GM18861 (cell line): ENCODE data around the gene LEKR1.
A peak's percentile ranks its signal among the peaks of the same experiment; 100 is the strongest.
"Not testable (repeated sequence)": the region's sequence is repeated elsewhere in the genome, so short reads cannot be mapped to it uniquely, and the experiment has no call there.

ENCODE experiments used
- ATAC-seq: cut with Tn5 transposase; IDR thresholded peaks from one replicate; pipeline ENCODE4 v1.9.1; 2021; ENCODE audit not compliant: unreplicated experiment

LEKR1 gene

DNA sequence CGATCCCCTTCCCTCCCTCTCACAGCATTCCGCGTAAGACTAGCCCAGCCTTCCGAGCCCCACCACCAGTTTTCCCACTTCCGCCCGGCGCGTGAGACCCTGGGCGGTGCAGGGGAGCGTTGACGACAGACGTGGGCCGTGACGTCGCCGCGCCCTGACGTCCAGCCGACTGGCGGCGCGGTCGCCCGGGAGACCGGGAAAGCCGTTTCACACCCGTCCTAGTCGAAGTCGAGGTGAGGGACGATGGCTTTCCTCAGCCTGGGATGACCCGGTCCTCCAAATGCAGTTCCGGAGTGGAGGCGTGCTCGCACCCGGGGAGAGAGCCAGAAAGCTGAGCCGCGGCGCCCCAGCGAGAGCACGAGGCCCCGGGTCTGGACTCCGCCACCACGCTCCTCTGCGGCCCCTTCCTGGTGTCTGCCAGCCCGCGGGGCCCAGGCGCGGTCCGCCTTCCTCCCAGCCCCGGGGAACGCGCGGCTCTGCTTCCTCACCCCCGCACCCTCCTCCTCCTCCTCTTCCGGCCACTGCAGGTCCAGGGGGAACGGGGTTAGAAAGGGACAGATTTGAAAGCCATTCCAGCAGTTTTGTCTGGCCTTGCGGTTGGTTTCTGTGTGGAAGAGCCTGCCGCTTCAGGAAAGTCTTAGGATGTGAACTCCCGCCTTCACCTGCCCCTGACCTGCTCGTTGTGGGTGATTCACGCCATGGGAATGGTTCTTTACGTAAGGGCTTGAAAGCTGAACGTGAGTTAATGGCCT is at the start of gene LEKR1:
Gene LEKR1, plus strand, starts transcription at position 210 of the 752 bp plus-strand sequence. CDS start 2,977 bp downstream, outside the sequence.
- ATAC-seq, result peak; percentile 83

DNA sequence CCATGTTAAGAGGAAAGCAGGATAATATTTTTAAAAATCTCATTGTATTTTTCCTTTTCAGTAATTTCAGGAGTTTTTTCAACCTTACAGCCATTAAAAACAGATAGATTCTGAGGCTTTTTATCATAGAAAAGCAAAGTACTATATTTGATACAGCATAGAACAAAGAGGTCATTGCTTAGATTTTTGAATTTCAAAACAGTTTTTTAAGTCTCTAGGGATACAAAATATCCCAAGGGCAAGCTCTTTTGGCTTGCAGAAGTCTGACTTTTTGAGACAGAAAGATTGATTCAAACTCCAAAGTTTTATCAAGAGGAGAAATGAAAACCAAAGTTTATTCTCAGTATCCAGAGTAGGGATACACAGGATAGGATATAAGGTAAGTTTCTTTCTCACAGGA is 49.3 kb upstream of the LEKR1 start:
- ATAC-seq, result no peak

DNA sequence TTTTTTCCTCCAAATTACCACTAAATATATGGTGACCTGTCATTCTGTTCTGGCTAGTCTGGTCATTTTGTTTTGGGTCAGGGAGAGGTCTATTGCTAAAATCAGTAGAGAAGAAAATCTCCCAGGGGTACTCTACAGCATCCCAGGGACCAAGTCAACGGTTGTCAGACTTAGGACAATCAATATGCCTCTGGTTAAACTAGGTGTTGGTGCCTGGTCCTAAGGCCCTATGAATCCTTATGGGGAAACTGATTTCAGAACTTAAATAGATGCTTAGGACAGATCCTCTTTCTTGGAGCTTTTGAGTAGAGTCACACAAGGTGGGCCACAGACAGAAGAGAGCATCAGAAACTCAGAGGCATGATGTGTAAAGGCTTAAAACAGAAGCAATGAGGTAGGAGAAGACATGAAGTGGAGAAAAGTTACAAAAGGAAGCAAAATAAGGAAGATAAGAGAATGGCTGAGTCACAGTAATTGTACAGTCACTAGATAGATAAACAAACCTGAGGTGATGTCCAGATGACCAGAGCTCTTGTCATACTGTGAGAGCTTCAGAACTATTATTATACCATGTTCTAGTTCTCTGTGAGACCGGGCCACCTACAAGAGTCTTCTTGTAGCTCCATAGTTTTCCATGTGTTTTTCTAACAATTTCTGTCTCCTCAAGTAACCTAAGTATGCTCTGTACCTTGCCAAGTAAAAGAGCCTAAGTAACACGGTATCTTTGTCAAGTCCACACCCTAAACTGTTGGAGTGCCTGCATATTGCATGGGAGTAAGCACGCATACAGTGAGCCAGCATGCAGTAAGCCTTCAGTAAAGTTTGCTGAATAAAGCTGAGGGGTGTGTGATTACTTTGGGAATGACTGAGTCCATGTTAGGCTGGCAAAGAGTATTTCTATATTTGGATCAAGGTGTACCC is 44.6 kb upstream of the LEKR1 start:
- ATAC-seq, result no peak

DNA sequence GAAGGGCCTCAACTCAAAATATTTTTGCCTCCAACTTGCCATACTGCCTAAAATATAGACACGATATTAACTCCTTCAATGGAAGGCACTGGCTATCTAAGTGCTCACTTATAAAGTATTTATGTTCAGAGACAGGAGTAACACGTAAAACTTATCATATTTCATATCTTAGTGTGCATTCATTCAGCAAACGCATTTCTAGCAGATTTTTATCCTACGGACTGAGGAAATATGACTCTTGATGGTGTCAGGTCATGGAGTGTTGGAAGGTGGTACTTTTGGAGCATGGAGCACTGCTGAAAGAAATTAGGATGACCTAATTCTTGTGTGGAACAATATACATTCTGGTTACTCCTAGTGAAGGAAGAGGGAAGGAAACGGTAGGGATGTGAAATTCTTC is 43.8 kb upstream of the LEKR1 start:
- ATAC-seq, result no peak

DNA sequence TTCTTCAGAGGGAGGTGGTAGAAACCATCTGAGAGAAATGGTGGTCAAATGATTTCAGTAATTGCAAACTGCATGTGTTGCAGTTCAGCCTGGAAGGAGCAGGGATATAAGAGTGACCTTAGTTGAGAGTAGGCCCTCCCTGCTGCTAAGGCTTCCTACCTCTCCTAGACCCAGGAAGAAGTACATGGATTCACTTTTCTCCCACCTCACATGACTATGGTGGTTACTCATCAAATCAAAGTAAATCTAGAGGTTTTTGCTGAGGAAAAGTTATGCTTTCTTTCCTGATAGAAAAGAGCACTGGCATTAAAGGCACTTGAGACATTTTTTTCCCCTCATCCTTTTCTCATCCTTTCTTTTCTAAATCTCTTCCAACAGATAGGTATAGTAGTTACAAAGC is 43.2 kb upstream of the LEKR1 start:
- no peak for ATAC-seq

DNA sequence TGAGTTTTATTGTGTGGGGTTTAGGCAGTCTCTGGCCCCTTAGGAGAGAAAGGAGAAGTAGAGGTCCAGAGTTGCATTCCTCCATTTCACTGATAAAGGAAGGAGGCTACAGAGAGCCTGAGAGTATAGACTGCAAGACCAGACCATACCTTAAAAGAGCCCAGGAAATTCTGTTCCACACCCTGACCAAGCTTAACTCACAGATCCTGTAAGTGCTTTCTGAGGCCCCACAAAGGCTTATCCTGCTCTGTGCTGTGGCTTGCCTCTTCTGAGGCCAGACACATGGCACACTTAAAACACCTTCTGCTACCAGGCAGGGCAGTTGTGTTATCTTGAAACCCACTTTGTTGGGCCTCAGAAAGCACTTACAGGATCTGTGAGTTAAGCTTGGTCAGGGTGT is 39.2 kb upstream of the LEKR1 start:
- ATAC-seq, result no peak

DNA sequence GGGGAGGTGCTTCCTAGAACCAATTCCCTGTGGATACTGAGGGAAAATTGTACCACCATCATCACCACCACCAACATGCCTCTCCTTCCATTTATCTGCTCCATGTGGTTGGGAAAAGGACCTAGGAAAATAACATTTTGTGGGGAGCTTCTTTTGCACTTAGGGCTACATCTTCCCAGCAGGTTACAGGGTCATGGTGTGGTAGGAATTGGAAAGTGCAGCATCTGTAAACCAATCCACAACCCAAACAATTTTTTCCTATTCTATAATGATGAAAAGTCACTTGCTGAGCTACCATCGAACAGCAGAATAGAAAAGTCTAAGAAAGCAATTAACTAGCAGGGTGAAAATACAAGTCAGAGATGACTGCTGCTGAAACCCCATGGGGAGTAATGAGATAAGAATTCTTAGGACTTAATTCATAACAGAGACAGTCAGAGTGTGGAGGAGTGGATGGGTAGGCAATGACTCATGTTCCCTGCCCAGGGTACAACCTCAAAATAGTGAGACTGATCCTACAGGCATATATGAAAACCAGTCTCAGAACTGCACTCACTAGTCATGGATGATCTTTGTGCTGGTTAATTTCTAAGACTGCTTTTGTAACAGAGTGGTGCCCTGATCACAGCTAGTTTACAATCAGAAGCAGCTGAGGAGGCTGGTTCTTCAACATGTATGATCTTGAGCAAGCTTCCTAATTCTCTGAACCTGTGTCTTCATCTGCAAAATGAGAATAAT is 38.1 kb upstream of the LEKR1 start:
- peak; percentile 86 for ATAC-seq

DNA sequence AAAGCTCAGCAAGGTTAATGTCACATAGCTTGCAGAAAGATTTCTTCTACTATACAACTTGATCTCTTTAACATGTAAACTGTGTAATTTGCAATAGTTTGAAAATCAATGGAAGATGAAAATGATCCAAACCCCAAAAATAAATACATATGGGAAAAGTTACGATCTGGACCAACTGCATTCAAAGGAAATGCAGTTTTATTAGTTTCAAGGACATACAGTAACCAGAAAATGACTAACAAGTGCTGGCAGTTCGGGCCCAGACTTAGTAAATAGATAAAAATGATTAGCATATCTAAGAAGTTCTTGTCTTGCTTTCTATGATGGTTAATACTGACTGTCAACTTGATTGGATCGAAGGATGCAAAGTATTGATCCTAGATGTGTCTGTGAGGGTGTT is 37.3 kb upstream of the LEKR1 start:
- no peak for ATAC-seq

DNA sequence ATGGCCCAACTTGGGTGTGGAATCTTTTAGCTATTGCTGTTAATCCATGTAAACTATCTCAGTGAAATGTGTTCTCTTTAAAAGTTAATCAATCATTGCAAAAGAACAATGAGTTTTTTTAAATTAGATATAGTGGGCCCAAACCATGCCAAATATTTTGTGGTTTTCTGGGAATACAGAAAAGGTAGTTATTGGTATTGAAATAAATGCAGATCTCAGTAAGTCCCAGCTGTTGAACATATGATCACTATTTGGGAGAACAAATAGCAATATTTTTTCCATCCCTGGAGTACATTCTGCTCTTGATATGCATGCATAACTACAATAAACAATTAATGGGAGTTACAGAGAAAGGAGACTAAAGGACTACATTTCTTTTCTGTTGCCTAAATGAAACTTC is 36.0 kb upstream of the LEKR1 start:
- ATAC-seq, result no peak

DNA sequence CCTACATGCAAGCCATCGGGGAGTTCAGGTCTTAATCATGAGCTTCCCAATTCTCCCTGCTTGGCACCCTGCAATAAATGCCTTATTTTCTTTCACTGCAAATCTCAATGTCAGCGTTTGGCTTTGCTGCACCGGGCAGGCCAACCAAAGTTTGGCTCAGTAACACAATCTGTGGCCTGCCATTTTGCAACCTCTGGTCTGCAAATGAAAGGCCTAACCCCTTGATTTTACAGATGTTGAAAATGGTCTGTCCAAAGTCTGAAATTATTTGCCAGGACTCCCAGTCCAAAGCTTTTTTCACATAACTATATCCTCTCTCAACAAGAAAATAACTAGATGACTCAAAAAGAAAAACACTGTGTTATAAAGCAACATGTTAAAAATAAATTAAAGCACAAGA is 34.0 kb upstream of the LEKR1 start:
- ATAC-seq, result no peak

DNA sequence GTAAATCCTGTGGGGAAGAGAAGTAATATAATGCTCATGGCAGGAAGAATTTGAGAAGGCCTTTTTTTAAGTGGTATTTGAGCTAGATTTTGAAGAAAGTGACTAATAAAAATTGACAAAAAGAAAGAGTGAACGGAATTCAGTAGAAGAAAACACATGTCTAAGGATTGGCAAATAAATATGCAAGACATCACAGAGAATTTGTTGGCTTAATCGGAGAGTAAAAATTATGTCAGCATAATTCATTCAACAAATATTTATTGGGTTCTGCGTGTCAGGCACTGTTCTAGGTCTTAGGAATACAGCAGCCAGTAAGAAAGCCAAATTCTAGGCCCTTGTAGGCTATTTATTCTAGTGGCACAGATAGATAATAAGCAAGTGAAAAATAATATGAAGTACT is 33.6 kb upstream of the LEKR1 start:
- no peak for ATAC-seq

DNA sequence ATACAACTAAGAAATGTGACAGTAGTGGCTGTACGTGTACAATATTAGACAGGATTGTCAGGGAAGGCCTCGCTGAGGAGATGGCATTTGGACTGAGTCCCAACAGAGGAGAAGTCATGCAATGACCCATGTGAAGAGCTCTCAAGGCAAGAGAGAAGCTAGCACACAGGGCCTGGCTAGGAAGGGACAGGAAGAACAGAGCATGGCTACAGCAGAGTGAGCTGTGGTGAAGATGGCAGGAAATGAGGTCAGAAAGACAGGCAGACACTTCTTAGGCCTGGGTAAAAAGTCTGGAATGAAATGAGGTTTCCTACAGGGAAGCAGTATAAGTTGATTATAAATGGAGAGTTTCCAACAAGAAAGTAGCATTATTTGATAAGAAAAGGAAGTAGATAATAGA is 33.2 kb upstream of the LEKR1 start:
- no peak for ATAC-seq

DNA sequence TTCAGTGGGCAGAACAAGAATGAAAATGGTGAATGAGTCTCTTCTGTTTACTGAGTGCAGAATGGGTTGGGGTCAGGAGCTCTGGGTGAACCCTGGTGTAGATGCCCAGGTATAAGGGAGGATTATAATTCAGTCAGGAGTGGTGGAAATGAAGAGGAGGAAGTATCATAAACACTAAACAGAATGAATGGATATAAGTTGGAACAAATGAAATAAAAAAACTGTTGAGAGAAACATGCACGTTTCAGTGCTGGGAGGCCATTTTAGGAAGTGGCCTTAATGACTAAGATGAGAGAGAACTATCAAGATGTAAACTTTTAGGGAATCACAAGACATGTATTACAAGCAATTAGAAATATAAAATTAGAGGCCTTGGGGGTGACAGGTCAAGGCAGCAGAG is 32.8 kb upstream of the LEKR1 start:
- ATAC-seq, result no peak

DNA sequence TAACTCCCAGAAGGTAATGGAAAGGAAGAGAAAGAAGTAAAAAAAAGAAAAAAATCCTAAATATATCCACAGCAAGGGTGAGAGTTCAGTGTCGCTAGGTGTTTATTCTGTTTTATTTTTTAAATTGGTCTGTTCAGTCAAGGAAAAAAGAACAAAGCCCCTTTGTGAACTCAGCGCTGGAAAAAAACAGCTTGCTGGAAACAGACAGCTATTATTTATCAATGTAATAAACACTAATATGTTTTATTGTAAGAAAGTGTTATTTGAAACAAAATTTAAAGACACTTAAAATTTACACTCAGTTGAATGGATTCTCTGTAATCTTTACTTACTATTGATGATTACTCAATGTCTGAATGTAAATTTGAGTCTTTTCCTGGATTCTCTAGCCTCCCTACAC is 32.3 kb upstream of the LEKR1 start:
- ATAC-seq, result no peak

DNA sequence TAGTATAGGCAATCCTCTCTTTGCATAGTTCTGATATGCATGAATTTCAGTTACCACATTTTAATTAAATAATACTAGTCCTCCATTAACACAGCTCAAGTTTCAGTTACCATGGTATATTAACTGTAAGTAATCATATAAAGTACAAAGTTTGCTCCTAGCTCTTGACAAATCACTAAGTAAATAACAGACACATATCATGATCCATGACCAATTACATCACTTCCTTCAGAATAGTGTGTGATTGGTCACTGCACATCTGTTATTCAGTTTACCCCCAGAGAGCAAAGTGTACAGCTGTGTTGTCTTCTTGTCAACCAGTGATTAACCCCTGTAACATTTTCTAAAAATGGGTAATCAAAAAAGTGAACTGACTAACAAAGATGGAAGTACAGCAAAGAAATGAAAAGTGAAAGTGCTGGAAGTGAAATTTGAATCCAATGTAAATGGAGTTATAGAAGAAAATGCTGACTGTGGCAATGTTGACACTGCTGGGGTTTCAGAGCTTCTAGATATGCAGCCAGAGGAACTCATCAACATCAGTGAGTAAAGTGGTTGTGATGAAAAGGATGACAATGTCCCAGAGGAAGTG is 30.2 kb upstream of the LEKR1 start:
- ATAC-seq, result no peak

DNA sequence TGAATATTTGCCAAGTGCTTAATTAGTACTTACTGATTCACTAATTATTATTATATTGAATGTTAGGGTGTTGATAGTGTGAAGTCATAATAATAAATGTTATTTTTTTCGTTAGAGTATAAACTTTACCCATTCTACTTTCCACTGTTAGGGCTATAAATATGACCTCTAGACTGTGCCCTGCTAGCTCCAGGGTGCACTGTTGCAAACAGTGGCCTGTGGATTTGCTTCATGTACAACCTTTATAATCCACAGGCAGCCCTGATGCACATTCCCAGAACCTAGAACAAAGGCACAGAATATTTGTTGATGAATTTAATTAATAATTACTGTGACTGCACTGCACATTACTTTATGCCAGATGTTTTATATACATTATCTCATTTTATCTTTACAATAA is 28.8 kb upstream of the LEKR1 start:
- no peak for ATAC-seq

DNA sequence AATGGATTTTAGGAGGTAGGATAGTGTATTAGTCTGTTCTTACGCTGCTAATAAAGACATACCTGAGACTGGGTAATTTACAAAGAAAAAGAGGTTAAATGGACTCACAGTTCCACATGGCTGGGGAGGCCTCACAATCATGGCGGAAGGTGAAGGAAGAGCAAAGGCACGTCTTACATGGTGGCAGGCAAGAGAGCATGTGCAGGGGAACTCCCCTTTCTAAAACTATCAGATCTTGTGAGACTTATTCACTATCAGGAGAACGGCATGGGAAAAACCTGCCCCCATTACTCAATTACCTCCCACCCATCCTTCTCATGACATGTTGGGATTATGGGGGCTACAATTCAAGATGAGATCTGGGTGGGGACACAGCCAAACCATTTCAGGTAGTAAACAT is 25.9 kb upstream of the LEKR1 start:
- not testable (repeated sequence) for ATAC-seq

DNA sequence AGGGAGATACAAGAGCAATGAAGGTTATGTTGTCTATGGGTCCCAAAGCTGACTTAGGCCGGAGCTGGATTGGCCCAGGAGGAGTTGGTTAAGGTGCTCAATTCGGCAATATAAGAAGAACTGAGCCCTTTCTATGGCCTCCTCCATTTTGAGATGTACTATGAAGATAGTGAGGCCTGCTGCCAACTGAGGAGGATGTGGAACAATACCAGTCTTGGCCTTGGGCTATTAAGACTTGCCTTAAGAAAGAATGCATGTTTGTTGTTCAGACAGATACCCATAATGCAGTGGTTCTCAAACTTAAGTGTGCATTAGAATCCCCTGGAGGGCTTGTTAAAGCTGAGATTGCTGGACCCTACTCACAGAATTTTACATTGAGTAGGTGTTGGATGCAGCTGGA is 24.4 kb upstream of the LEKR1 start:
- no peak for ATAC-seq

DNA sequence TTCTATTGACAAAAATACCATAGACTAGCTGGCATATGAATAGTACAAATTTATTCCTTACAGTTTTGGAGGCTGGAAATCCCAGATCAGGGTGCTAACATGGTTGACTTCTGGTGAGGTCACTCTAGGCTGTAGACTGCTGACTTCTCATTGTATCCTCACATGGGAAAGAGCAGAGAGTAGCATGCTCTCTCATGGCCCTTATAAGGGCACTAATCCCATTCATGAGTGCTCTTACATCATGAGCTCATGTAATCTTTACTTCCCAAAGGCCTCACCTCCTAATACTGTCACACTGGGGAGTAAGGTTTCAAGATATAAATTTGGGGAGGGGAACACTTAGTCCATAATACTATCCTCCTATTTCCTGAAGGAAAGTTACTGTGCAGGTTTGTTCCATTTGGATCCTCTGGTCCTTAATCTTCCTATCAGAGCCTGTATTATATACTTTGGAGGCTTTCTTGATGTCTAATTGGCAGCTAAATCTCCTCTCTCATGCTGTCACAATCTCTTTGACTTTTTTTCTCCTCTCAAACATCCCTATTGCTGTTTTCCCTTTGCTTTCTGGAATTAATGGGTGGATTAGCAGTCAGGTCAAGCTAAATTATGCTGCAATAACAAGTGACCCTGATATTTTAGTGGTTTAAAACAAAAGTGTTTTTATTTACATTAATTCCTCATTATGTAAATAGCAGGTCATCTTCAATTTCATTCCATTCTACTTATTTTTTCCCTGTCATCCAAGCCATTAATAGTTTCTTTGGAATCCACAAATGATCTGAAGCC is 23.1 kb upstream of the LEKR1 start:
- ATAC-seq, result no peak

DNA sequence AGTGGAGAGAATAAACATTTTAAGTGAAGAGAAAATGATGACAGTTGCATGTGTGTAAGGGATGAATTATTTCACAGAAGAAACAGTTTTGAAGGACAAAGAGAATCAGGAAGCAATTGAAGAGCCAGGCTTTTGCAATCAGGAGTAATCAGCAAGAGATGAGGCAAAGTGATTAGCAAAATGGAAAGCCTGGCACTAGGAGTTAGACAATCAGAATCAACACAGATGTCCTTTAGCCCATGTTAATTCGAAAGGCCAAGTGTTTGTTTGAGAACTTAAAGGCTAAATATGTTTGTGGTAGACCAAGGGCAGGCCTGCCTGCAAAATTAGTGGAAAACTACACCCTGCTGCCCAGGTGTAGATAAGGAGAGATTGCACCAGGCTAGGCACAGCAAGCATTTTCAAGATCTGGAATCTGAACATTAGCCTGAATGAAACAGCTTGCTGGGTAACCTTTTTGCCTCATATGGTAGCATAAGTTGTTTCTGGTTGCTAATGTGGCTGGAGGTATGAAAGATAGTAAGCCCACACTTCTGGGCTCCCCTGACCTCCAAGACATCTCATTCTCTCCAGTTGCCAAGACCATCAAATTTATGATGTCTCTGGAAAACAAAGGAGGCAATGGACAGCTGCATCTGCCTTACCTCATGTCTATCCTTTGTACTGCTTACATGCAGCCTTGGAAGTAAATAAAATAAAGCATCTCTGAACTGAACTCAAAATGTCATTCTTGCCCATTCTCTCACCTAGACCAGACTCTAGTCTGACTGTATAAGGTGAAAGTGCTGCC is 22.0 kb upstream of the LEKR1 start:
- ATAC-seq, result no peak
